Spleen (tissue), 7 donors: Measurements from ENCODE around the gene SSBP4.

Source experiments
- POLR2A ChIP-seq, 3 donors: fragments of 450-650 bp; IDR thresholded peaks; one replicate each; pipeline ENCODE4 v1.5.1; 2017; ENCODE audit warnings: antibody characterized with exemption in 3 of 3, mild to moderate bottlenecking in 1 of 3
- POLR2AphosphoS5 ChIP-seq, 3 donors: sonication (generic); formaldehyde crosslinking; IDR thresholded peaks; one replicate each; pipeline ENCODE4 v1.5.1; 2017; ENCODE audit warnings: antibody characterized with exemption in 3 of 3
- TF ChIP-seq, protein P1 (sequence below), 11 experiments: fragments of 200-600 bp in 7 of 11; fragments of 450-650 bp in 4 of 11; sonication (generic) in 4 of 11; IDR thresholded peaks in 8 of 11; conservative IDR thresholded peaks in 3 of 11; 1 replicate in 7 of 11; 2 replicates in 4 of 11; pipeline versions ENCODE4 v1.4.0 to v1.8.0; 2016 to 2021; ENCODE audit warnings: antibody characterized with exemption in 11 of 11, inconsistent platforms in 4 of 11, mild to moderate bottlenecking in 1 of 11
- donor health status: DM: no; HTN: no; CAD: no; lungs with moderate emphysema.
- donor health status: DM: no; HTN: no; CAD: no.
- donor health status: DM: no; HTN: no; CAD: no.

DNA sequence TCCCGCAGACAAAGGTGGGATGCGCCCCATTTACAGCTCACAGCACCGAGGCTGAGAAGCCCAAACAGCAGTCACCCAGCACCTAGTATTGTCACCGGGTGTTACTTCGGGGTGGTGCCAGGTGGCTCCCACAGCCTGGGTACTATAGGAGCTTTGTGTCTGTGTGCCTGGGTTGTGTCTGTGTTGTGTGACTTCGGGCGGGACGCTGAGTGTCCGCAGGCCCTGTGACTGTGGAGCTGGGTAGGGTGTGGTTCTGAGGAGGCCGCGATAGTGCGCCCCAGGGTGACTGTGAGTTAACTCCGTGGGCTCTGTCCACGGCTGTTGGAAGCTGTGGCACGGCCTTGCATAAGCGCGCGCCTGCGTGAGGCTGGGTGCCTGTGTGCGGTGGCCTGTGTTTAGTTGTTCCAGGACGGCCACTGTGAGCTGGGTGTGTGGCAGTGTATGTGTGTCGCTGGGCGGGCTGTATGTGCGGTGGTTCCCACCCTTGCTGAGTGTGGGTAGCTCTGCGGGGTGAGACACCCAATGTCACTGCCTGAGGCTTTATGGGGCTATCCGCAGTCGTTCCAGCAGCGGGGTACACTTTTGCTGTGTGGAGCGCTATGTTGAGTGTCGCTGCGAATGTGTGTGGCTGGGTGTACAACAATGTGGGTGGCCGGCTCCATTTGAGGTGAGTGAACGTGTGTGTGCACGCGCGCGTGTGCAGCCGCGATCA, 559 bp upstream of the SSBP4 start:
- TF ChIP-seq, protein P1, sequence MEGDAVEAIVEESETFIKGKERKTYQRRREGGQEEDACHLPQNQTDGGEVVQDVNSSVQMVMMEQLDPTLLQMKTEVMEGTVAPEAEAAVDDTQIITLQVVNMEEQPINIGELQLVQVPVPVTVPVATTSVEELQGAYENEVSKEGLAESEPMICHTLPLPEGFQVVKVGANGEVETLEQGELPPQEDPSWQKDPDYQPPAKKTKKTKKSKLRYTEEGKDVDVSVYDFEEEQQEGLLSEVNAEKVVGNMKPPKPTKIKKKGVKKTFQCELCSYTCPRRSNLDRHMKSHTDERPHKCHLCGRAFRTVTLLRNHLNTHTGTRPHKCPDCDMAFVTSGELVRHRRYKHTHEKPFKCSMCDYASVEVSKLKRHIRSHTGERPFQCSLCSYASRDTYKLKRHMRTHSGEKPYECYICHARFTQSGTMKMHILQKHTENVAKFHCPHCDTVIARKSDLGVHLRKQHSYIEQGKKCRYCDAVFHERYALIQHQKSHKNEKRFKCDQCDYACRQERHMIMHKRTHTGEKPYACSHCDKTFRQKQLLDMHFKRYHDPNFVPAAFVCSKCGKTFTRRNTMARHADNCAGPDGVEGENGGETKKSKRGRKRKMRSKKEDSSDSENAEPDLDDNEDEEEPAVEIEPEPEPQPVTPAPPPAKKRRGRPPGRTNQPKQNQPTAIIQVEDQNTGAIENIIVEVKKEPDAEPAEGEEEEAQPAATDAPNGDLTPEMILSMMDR (IDR thresholded peaks at IDR 0.05 in 8 of 11, conservative IDR thresholded peaks at IDR 0.05 in 3 of 11): no peak
- TF ChIP-seq POLR2A (IDR thresholded peaks at IDR 0.05) (no peak), POLR2AphosphoS5 (IDR thresholded peaks at IDR 0.05) (no peak)
